BLaER1 treated with 17β-estradiol and CSF1 and Interleukin-3, amounts not matched to agents 10 nM and 100 nM (cell line): ENCODE results near the gene LONP2.
"Not testable (repeated sequence)": the region's sequence is repeated elsewhere in the genome, so short reads cannot be mapped to it uniquely, and the experiment has no call there.

ENCODE experiments used
- H3K27ac ChIP-seq, 11 experiments: shearing (Covaris generic); formaldehyde crosslinking; 2 replicates each; pipeline ENCODE4 v1.8.1; 2022
- H3K27me3 ChIP-seq, 11 experiments: shearing (Covaris generic); formaldehyde crosslinking; 2 replicates each; pipeline ENCODE4 v1.8.1; 2022
- H3K36me3 ChIP-seq, 11 experiments: shearing (Covaris generic); formaldehyde crosslinking; 2 replicates each; pipeline ENCODE4 v1.8.1; 2022
- H3K4me1 ChIP-seq, 10 experiments: shearing (Covaris generic); formaldehyde crosslinking; 2 replicates each; pipeline ENCODE4 v1.8.1; 2022
- H3K4me2 ChIP-seq, 11 experiments: shearing (Covaris generic); formaldehyde crosslinking; 2 replicates each; pipeline ENCODE4 v1.8.1; 2022
- H3K4me3 ChIP-seq, 10 experiments: shearing (Covaris generic); formaldehyde crosslinking; 2 replicates each; pipeline ENCODE4 v1.8.1; 2022
- H3K9ac ChIP-seq, 11 experiments: shearing (Covaris generic); formaldehyde crosslinking; 2 replicates each; pipeline ENCODE4 v1.8.1; 2022
- H3K9me3 ChIP-seq, 11 experiments: shearing (Covaris generic); formaldehyde crosslinking; replicated peaks in 1 of 11; 2 replicates each; pipeline ENCODE4 v1.8.1; 2022
- H4K20me1 ChIP-seq, 11 experiments: shearing (Covaris generic); formaldehyde crosslinking; 2 replicates each; pipeline ENCODE4 v1.8.1; 2022
- Cebpa-rat ChIP-seq, 11 experiments: shearing (Covaris generic); IDR thresholded peaks; 2 replicates each; pipeline ENCODE4 v1.8.1; 2022

The LONP2 gene

DNA sequence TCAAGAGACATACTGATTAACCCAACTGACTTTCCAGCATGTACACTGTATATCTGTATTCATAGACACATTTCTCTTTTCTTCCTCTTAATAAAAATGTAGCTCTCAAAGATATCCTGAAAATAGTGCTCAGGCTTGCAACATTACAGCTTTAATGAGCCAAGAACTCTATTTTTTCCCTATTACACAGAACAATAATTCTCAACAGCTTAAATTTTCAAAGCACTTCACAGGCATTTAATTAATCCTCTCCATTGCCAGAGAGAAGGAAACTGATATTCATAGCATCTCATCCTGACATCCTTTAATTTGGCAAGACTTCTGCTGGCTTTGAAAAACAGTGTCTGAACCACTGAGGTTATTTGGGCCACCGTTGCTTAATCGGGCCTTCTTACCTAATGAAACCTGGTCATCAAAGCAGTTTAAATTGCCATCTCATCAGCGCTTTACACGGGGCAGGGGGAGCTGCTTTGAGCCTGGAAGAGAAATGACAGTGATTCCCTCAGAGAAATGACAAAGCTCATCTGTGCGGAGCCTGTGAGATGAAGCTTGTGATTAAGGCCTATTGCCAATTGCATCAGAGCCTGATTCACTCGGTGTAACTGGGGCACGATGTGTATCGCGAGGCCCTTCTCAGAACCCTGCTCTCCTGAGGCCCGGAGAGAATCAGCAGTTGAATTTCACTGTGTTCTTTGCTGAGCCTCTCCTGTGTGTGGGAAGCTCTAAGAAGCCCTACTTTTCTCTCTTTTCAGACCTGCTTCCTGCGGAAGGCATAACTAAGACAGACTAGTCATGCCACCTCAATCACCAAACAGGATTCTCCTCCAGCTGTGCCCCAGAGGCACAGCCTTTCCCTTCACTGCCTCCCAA is 149.6 kb downstream of the LONP2 start:
- H3K4me2 ChIP-seq = no peak overlapping the region
- 0 out of 22 replicates have a peak overlapping the region, but pooled peaks of 1 of the 11 experiments have one; percentile 13 for H3K27ac ChIP-seq
- no peaks in the 10 kb centered on the region for H3K9me3 ChIP-seq
- 0 out of 22 replicates have a peak overlapping the region, but pooled peaks of 1 of the 11 experiments have one; percentile 7 for H3K9ac ChIP-seq
- no peaks in the 10 kb centered on the region for H4K20me1 ChIP-seq
- no peak overlapping the region for H3K4me3 ChIP-seq
- no peaks in the 10 kb centered on the region for H3K36me3 ChIP-seq
- H3K4me1 ChIP-seq = peaks cover 0 to 23% (median 7%) of the 10 kb centered on the region in 10 experiments; a peak in 10 of 20 replicates
- TF ChIP-seq Cebpa-rat (IDR thresholded peaks at IDR 0.05) = no peak
- H3K27me3 ChIP-seq = no peaks in the 10 kb centered on the region

- Histone ChIP-seq H3K9ac (no peak overlapping the region), H3K27me3 (no peaks in the 10 kb centered on the region), H3K4me2 (no peak overlapping the region), H3K9me3 (no peaks in the 10 kb centered on the region), H3K36me3 (no peaks in the 10 kb centered on the region), H3K4me1 (peaks cover 0 to 20% (median 3%) of the 10 kb centered on the region in 10 experiments; a peak in 5 of 20 replicates), H4K20me1 (no peaks in the 10 kb centered on the region), H3K4me3 (no peak overlapping the region), H3K27ac (no peak overlapping the region)
- TF ChIP-seq Cebpa-rat (IDR thresholded peaks at IDR 0.05) = no peak
Observed at GRCh38 chr16:48394355-48394703, 150.2 kb downstream of the LONP2 start.

DNA sequence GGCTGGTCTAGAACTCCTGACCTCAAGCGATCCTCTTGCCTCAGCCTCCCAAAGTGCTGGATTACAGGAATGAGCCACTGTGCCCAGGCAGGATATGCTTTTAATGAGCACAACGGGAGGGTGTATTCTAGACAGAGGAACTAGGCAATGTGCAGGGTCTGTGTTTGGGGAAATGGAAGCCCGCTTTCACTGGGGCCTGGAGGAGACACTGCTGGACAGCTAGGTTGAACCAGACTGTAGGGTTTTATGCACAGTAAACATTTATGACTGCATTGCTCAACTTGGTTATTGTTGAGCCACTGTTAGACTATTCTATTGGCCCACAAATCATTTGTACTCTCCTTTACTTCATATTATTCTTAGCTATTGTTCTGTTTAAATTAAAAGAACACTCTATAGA is 151.3 kb downstream of the LONP2 start:
- TF ChIP-seq Cebpa-rat (IDR thresholded peaks at IDR 0.05) = no peak
- Histone ChIP-seq H3K4me3 (no peak overlapping the region), H3K27me3 (no peaks in the 10 kb centered on the region), H3K4me2 (no peak overlapping the region), H3K27ac (no peak overlapping the region), H3K4me1 (peaks cover 0 to 20% (median 3%) of the 10 kb centered on the region in 10 experiments; a peak in 5 of 20 replicates), H3K9me3 (no peaks in the 10 kb centered on the region), H4K20me1 (no peaks in the 10 kb centered on the region), H3K9ac (no peak overlapping the region), H3K36me3 (no peaks in the 10 kb centered on the region)

DNA sequence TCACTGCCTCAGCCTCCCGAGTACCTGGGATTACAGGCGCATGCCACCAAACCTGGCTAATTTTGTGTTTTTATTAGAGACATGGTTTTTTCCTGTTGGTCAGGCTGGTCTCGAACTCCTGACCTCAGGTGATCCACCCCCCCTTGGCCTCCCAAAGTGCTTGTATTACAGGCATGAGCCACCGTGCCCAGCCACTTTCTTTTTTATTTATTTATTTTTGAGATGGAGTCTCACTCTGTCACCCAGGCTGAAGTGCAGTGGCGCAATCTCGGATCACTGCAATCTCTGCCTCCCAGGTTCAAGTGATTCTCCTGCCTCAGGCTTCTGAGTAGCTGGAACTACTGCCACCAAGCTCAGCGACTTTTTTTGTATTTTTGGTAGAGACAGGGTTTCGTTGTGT is 158.4 kb downstream of the LONP2 start:
- not testable (repeated sequence) for H3K9me3 ChIP-seq, H3K4me3 ChIP-seq, H3K27me3 ChIP-seq, H3K27ac ChIP-seq, H4K20me1 ChIP-seq, H3K36me3 ChIP-seq, H3K4me1 ChIP-seq, H3K4me2 ChIP-seq, H3K9ac ChIP-seq

DNA sequence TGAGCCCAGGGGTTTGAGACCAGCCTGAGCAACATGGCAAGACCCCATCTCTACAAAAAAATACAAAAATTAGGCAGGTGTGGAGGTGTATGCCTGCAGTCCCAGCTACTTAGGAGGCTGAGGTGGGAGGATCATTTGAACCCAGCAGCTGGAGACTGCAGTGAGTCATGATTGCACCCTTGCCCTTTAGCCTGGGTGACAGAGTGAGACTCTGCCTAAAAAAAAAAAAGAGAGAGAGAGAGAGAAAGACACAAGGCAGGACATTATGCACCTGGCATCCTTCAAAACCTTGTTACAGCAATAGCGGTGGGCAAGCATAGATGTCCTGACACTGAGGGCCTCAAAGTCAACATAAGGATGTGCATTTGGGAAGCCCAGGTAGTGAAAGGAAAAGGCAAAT is 161.1 kb downstream of the LONP2 start:
- no peaks in the 10 kb centered on the region for H3K27me3 ChIP-seq
- H3K4me2 ChIP-seq = peak overlapping the region in 3 of 11 experiments; percentile 2 to 14 (median 4); a peak in 1 of 22 replicates
- no peaks in the 10 kb centered on the region for H3K36me3 ChIP-seq
- H4K20me1 ChIP-seq = no peaks in the 10 kb centered on the region
- H3K4me3 ChIP-seq = no peak overlapping the region
- H3K9ac ChIP-seq = no peak overlapping the region
- no peak for TF ChIP-seq Cebpa-rat (IDR thresholded peaks at IDR 0.05)
- no peak overlapping the region for H3K27ac ChIP-seq
- H3K9me3 ChIP-seq = no peaks in the 10 kb centered on the region
- peaks cover 0 to 14% (median 7%) of the 10 kb centered on the region in 10 experiments; a peak in 11 of 20 replicates for H3K4me1 ChIP-seq

GRCh38 chr16:48405907-48406306 is 161.8 kb downstream of the LONP2 start:
- H3K4me3 ChIP-seq = no peak overlapping the region
- peaks cover 0 to 16% (median 8%) of the 10 kb centered on the region in 10 experiments; a peak in 11 of 20 replicates for H3K4me1 ChIP-seq
- no peaks in the 10 kb centered on the region for H3K27me3 ChIP-seq
- no peak overlapping the region for H3K9ac ChIP-seq
- H3K9me3 ChIP-seq = no peaks in the 10 kb centered on the region
- H3K27ac ChIP-seq = no peak overlapping the region
- no peak overlapping the region for H3K4me2 ChIP-seq
- no peaks in the 10 kb centered on the region for H3K36me3 ChIP-seq
- no peaks in the 10 kb centered on the region for H4K20me1 ChIP-seq
- TF ChIP-seq Cebpa-rat (IDR thresholded peaks at IDR 0.05) = no peak
